ENCODE measurements around the gene ELL2. TPM values are rescaled to one million over a fixed set of nuclear protein-coding genes. Genes with fewer than 3 reads are reported as not detected.

Gene ELL2
- total and polyA plus RNA-seq, 9 of the 15 experiments (the other 6 are each of a cell fraction or from before 2014, with no cell fraction given) = 4.3 to 18.3 (median 14.5) TPM

DNA sequence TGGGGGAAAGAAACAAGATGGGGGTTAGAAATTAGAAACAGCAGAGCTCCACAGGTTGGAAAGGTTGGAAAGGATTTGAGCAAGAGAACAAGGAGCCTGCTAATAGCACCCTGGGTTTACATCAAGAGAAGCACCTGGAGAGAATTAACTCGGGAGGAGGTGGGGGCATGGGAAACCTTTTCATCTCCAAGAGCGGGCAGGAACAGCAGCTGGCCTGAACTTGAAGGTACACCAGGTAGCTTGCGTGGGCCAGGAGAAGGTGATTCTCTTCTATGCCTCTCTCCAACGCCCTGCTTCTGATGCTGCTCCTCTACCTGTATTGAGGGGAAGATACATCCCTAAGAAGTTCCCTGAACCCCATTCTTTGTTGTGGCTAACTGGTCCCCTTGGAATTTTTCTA is 102.0 kb downstream of the ELL2 start:
- Histone ChIP-seq H3K4me3 (no peak overlapping the region), H3K36me3 (ENCODE audit: control insufficient read depth, insufficient read depth, low read length) (no peaks in the 10 kb centered on the region), H4K20me1 (replicated peaks; ENCODE audit: control insufficient read depth, insufficient read depth, low read length) (no peaks in the 10 kb centered on the region), H3K27me3 (ENCODE audit: control insufficient read depth in 2 of 2, insufficient read depth in 2 of 2, low read length in 2 of 2) (0 out of 5 replicates have a peak, but pooled peaks cover 0 to 4% of the 10 kb centered on the region in 2 experiments), H3K9ac (ENCODE audit: insufficient read depth in 1 of 2, low read depth in 2 of 2, low read length in 2 of 2) (no peak overlapping the region), H2AFZ (ENCODE audit: low read depth, low read length) (no peak overlapping the region), H3K27ac (ENCODE audit: extremely low read depth, low read depth, low read length) (no peak overlapping the region), H3K79me2 (ENCODE audit: control insufficient read depth, insufficient read depth, low read length) (no peaks in the 10 kb centered on the region), H3K9me3 (replicated peaks; ENCODE audit: control insufficient read depth, insufficient read depth, low read depth, low read length) (no peaks in the 10 kb centered on the region), H3K4me1 (replicated peaks in 1 of 2; ENCODE audit: control insufficient read depth in 2 of 2, insufficient read depth in 2 of 2, low read length in 2 of 2) (peaks cover 12 to 15% of the 10 kb centered on the region in 2 experiments; a peak in 4 of 5 replicates), H3K4me2 (ENCODE audit: insufficient read depth, low read length) (no peak overlapping the region), H3K9me1 (ENCODE audit: control insufficient read depth, insufficient read depth, low read length) (no peaks in the 10 kb centered on the region)
- ChIA-PET CTCF (ENCODE audit: low intra/inter-chr PET ratio) (interaction anchor here (1.2 to 2.7 kb wide), 2 partner anchors 102 to 477 kb away, joined by 3 to 26 read pairs; partner anchors contain the start of gene ELL2), POLR2A (no interaction called here)
- no peak for DNase-seq (ENCODE audit: extremely low read depth in 1 of 4, low spot score in 3 of 4)
- 27% methylated on average over 4 of the region's 4 CpGs for WGBS (ENCODE audit: insufficient coverage, low coverage, missing lambda C conversion rate)
- no peak for FAIRE-seq
- no TSS peak for BruUV-seq (replicated peaks)
- TF ChIP-seq NFRKB (IDR thresholded peaks at IDR 0.05; ENCODE audit: low read depth) (no peak), ZFPM2 (CRISPR knock-in tag; IDR thresholded peaks at IDR 0.05) (no peak), HLTF (IDR thresholded peaks at IDR 0.05) (no peak), TAL1 (IDR thresholded peaks at IDR 0.05) (no peak), SMARCB1 (IDR thresholded peaks at IDR 0.05; ENCODE audit: insufficient read length, low read depth) (no peak), CBFB (CRISPR knock-in tag; IDR thresholded peaks at IDR 0.05) (no peak), ZC3H8 (IDR thresholded peaks at IDR 0.05) (no peak), ZFX (CRISPR knock-in tag; IDR thresholded peaks at IDR 0.05) (no peak), XRCC5 (IDR thresholded peaks at IDR 0.05; ENCODE audit: low read depth, low read length) (no peak), PHTF2 (CRISPR knock-in tag; IDR thresholded peaks at IDR 0.05) (no peak), NR3C1 (CRISPR knock-in tag; IDR thresholded peaks at IDR 0.05) (no peak), ZNF318 (IDR thresholded peaks at IDR 0.05; ENCODE audit: borderline replicate concordance in 1 of 2, low read depth in 1 of 2) (no peak), NONO (IDR thresholded peaks at IDR 0.05; ENCODE audit: low read depth in 2 of 2, low read length in 1 of 2) (no peak), ARHGAP35 (IDR thresholded peaks at IDR 0.05; ENCODE audit: partially characterized antibody) (no peak), ZNF274 (IDR thresholded peaks at IDR 0.05; ENCODE audit: borderline replicate concordance, low read depth, low read length) (no peak)
- TF ChIP-seq, protein P1, sequence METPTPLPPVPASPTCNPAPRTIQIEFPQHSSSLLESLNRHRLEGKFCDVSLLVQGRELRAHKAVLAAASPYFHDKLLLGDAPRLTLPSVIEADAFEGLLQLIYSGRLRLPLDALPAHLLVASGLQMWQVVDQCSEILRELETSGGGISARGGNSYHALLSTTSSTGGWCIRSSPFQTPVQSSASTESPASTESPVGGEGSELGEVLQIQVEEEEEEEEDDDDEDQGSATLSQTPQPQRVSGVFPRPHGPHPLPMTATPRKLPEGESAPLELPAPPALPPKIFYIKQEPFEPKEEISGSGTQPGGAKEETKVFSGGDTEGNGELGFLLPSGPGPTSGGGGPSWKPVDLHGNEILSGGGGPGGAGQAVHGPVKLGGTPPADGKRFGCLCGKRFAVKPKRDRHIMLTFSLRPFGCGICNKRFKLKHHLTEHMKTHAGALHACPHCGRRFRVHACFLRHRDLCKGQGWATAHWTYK (CRISPR knock-in tag; IDR thresholded peaks at IDR 0.05) = no peak
- intact Hi-C loops (cut with micrococcal nuclease) (loop anchor here (2.0 to 5.0 kb wide), 3 partner anchors 25 to 738 kb away; partner anchors contain the start of gene ELL2), in situ Hi-C loops (cut with MboI) (loop anchor here (5.0 kb wide), 2 partner anchors 478 to 743 kb away; no protein-coding TSS in a partner anchor)
- no peak for ATAC-seq

Data from K562 (cell line).